ENCODE data around the gene POMZP3.
"Not testable (repeated sequence)": the region's sequence is repeated elsewhere in the genome, so short reads cannot be mapped to it uniquely, and the experiment has no call there.

The POMZP3 gene

DNA sequence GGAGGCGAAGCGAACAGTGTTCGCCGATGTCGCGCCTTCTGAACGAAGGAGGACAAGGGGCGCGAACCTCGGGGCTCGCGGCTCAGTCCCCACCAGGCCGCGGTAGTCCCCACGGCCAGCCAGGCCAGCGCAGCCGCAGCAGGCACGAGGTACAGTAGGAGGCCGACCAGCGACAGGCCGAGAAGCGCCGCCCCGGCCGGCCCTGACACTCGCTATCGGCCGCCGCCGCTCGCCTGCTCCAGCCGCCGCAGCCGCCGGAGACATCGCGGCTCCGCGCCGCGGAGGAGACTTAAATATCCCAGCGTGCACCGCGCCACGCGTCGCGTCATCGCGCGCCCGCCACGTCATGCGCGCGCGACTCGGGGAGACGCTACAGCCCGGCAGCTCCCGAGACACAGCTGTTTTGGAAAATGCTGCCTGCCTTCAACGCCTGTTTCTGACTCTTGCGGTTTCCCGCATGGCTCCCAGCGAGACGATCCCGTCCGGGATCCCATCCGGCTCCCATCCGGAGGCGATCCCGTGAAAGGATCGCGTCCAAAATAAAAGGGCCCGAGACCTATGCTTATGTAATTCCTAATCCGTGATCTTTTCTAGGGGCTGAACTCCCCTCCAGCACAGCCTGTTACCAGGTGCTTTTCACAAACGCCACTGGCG lies at the start of gene POMZP3:
TSS of gene POMZP3 (minus strand) at position 291 of the 654 bp plus-strand sequence. CDS start 1,215 bp downstream, outside the sequence.
- peak; percentile 19 to 32 for DNase-seq

- DNase-seq: not testable (repeated sequence)
Observed at GRCh38 chr7:76675783-76676182, 48.7 kb upstream of the POMZP3 start.

DNA sequence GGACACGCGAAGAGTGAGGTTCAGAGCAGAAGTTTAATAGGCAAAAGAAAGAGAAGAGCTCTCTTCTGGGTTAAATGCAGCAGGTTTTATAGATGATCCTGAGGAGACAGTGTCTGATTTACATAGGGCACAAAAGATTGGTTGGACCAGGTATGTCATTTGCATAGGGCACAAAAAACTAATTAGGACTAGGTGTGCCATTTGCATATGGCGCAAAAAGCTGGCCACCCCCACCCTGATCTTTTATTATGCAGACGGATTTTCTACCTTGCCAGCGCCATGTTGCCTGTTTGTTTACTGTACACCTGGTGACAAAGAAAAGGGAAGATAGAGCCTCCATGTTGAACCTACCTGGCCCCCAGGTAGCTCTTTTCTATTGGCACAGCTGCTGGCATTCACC lies 46.3 kb upstream of the POMZP3 start:
- not testable (repeated sequence) for DNase-seq

DNA sequence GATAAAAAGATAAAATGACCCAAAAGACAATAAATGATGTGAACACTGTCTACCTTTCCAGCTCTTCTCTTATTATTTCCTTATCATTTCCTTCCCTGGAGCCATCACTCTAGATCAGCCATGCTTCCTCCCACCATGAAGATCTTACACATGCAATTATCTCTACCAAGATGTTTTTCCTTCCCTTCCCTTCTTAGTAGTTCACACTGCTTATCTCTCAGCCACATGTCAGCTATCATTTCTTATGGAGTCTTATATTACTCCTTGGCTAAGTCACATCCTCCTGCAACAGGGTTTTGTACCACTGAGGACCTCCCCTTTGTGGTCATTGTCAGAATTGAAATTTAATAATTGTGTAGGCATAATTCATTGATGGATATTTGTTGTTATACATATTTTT lies 32.1 kb upstream of the POMZP3 start:
- DNase-seq: not testable (repeated sequence)

GRCh38 chr7:76656425-76656824 lies 29.3 kb upstream of the POMZP3 start:
- not testable (repeated sequence) for DNase-seq

GRCh38 chr7:76642620-76643019 lies 15.5 kb upstream of the POMZP3 start:
- not testable (repeated sequence) for DNase-seq

DNA sequence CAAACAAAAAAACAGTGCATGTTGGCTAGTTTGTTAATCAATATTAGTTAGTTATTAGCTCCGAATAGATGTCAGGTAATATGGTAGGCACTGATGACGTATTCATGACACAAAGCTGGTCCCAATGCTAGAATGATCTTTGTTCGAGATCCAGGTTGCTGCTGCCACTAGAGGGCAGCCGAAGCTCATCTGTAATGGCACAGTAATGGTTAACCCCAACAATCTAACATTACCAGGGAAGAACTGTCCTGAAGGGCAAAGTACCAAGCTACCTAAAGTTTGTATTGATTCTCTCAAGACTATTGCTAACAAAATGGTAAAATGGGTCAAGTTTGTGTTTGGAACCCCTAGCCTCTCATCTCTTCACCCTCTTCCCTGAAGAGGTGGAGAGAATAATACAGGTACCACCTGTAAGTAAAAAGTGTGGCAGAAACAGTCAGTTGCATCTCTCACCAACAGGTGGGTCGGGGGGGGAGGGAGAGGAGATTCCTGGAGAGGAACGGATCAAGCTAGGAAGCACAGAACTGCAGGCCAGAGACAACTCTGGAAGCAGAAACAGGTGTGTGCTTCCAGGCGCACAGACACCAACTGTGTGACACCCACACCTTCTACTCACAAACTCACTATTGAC lies 10.1 kb upstream of the POMZP3 start:
- not testable (repeated sequence) for DNase-seq

DNA sequence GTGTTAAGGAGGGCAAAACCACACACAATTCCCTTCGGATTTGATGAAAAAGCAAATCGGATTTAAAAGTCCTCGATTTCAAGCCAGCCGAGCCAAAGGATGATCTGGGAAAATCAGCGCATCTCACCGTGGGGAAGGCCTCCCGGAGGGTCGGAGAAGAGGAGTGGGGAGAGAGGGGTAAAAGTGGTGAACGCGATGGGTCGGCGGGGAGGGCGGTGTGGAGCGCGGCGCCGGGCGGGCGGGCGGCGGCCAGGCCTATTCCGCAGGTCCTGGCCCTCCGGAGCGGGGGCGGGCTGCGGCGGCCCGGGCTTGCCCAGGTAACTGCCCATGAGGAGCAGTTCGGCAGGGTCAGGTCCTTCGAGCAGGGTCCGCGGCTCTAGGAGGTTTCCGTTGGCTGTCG lies 498 bp downstream of the POMZP3 start:
- DNase-seq: peak in 1 of 2 experiments; percentile 27

DNA sequence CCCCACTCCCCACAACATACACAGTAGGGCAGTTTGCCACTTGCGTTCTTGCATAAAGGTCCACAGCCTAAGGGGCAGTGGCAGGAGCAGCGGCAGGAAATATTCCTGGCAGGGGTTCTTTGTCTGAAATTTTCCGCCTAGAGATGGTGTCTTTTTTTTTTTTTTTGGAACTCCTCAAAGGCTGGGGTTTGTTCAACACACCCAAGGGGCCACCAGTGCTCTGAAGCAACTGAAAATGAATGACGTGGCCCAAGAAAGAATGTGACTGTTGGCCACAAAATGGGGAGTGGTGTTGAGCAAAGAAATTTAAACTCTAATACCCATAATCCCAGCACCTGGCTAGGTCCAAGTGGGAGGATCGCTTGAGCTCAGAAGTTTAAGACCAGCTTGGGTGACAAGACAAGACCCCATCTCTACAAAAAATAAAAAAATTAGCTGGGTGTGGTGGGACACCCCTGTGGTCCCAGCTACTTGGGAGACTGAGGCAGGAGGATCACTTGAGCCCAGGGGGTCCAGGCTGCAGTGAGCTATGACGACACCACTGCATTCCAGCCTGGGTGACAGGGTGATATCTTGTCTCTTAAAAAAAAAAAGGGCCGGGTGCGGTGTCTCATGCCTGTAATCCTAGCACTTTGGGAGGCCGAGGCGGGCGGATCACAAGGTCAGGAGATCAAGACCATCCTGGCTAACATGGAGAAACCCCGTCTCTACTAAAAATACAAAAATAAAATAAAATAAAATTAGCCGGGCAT lies 7.5 kb downstream of the POMZP3 start:
- DNase-seq: not testable (repeated sequence)

DNA sequence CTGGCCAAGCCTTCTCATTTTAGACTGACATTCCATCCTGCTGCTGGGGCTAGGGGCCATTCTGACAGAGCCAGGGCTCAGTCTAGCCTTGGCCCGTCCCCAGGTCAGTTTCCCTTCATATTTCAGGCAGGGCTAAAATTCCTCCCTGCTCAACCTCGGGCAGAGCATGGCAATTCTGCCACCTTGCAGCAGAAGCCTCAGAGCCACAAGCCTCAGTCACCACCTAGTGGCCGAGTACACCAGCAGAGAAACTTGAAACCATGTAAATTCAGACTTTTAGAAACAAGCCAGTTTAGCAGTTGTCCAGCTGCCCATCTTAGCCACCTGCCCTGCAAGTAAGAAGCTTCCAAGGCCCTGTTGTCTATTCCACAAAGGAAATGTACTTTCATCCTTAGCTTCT lies 13.3 kb downstream of the POMZP3 start:
- not testable (repeated sequence) for DNase-seq

- not testable (repeated sequence) for DNase-seq
Observed at GRCh38 chr7:76612232-76612631, 14.8 kb downstream of the POMZP3 start.

- not testable (repeated sequence) for DNase-seq
Observed at GRCh38 chr7:76609864-76610263, 17.2 kb downstream of the POMZP3 start.

GRCh38 chr7:76608469-76608868 lies 18.6 kb downstream of the POMZP3 start:
- not testable (repeated sequence) for DNase-seq

DNA sequence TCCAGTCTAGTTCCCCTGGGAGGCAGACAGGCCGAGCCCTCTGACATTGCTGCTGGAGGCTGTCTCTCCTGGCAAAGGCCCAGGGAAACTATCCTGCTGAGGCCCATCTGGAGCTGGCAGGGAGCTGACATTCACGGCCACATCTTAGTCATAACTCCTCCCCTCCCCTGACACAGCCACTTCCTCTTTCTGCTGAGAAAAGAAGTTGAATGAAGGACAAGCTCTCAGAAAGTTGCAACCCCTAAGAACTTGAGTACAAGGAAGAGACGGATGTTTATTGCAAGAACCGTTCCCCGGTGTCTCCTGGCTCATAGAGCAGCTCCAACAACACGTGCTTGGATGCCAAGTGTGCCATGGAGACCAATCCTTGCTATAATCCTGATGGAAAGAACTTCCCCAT lies 21.1 kb downstream of the POMZP3 start:
- DNase-seq: peak; percentile 14 to 55

DNA sequence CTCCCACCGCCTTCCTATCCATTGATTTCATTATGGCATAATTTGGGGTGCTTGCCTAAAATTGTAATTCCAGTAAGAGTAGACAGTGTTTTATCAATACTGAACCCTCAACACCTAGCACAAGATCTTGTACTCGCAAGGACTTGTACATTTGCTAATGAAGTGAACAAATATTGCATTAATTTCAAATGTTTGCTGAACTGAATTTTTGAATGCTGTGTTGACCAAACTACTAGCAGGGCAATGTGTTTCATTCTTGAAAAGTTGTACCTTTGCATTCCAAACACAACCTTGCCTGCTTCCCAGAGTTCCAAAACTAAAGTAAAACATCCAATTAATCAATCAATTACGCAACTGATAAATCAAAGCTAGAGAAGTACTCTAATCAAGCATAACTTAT lies 26.4 kb downstream of the POMZP3 start:
- not testable (repeated sequence) for DNase-seq

DNA sequence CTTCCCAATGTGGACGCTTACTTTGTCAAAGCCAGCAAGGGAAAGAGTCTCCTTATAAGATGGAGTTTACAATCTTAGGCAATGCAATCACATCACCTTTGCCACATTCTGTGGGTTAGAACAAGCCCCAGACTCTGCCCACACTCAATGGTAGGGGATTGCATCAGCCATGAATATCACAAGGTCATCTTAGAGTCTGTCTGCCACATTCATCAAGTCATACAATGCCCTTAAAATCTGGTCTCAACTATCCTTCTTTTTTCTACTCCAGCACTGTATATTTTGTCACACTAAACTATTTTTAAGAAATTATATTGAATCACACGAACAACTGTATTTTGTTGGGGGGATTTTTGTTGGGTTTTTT lies 27.0 kb downstream of the POMZP3 start:
- not testable (repeated sequence) for DNase-seq

GRCh38 chr7:76598590-76599264 lies 28.4 kb downstream of the POMZP3 start:
- DNase-seq: not testable (repeated sequence)

DNA sequence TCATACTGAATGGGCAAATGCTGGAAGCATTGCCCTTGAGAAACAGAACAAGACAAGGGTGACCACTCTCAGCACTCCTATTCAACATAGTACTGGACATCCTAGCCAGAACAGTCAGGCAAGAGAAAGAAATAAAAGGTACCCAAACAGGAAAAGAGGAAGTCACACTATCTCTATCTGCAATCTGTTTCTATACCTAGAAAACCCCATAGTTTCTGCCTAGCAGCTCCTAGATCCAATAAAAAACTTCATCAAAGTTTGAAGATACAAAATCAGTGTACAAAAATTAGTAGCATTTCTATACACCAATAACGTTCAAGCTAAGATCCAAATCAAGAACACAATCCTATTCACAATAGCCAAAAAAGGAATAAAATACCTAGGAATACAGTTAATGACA lies 29.8 kb downstream of the POMZP3 start:
- DNase-seq: not testable (repeated sequence)

DNA sequence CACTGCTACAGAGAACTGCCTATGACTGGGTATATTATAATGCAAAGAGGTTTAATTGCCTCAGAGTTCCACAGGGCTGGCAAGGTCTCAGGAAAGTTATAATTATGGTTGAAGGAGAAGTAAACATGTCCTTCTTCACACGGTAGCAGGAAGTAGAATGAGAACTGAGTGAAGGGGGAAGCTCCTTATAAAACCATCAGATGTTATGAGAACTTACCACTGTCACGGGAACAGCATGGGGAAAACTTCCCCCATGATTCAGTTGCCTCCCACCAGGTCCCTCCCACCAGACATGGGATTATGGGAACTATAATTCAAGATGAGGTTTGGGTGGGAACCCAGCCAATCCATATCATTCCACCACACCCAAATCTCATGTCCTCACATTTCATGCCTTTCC lies 34.4 kb downstream of the POMZP3 start:
- DNase-seq: not testable (repeated sequence)

GRCh38 chr7:76591602-76592304 lies 35.3 kb downstream of the POMZP3 start:
- DNase-seq: not testable (repeated sequence)

DNA sequence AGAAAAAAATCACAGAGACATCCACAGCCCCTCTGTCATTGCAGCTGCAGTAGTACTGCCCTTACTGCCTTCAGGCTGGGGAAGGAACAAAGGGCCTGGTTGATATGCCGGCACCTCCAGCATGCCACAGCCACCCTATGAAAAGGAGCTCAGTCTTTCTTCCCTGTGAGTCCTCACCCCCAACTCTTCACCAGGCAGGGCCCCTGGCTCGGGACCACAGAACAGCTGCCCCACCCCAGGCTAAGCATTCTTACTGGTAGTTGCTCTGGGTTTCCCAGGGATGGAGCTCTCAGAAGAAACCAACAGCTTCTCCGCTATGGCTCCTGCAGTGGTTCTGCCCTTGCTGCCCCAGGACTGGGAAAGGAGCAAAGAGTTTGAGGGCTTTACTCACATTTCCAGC lies 36.0 kb downstream of the POMZP3 start:
- not testable (repeated sequence) for DNase-seq

- DNase-seq: not testable (repeated sequence)
Observed at GRCh38 chr7:76588586-76588985, 38.5 kb downstream of the POMZP3 start.
